DND-41 (cell line): Measurements from ENCODE around the gene PHACTR1.

Experiments
- EZH2 ChIP-seq: IDR thresholded peaks from 3 replicates; pipeline ENCODE4 v1.6.1; 2012; ENCODE audit warnings: borderline replicate concordance, low read depth, mild to moderate bottlenecking, moderate library complexity, low read length, inconsistent platforms; ENCODE audit not compliant: severe bottlenecking
- TF ChIP-seq, protein P1 (sequence below): IDR thresholded peaks from 2 replicates; pipeline ENCODE4 v1.5.1; 2012; ENCODE audit warnings: borderline replicate concordance, low read length, moderate library complexity, mild to moderate bottlenecking; ENCODE audit not compliant: poor library complexity, severe bottlenecking; ENCODE audit errors: extremely low read depth

DNA sequence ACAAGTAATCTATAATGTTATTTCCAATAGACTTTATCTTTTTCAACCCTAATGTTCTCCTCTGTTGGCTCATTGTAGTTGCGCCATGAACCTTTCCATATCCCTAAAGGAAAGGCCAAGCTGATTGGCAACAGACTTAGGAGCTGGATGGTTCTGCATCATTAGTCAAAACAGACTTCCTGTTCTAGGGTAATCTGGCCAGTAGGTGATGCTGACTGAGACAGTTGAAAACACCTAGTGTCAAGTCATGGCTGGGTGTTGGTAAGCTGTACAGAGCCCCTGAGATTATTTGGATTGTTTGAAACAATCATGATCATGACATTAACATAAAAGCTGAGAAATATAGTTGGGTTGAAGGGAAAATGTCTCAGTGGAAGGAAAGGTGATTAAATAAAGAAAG lies 231.4 kb downstream of the PHACTR1 start:
- no peak for TF ChIP-seq EZH2
- TF ChIP-seq, protein P1, sequence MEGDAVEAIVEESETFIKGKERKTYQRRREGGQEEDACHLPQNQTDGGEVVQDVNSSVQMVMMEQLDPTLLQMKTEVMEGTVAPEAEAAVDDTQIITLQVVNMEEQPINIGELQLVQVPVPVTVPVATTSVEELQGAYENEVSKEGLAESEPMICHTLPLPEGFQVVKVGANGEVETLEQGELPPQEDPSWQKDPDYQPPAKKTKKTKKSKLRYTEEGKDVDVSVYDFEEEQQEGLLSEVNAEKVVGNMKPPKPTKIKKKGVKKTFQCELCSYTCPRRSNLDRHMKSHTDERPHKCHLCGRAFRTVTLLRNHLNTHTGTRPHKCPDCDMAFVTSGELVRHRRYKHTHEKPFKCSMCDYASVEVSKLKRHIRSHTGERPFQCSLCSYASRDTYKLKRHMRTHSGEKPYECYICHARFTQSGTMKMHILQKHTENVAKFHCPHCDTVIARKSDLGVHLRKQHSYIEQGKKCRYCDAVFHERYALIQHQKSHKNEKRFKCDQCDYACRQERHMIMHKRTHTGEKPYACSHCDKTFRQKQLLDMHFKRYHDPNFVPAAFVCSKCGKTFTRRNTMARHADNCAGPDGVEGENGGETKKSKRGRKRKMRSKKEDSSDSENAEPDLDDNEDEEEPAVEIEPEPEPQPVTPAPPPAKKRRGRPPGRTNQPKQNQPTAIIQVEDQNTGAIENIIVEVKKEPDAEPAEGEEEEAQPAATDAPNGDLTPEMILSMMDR: no peak
